GM21737 (cell line): ENCODE data around the gene SBF1.
"Not testable (repeated sequence)": the region's sequence is repeated elsewhere in the genome, so short reads cannot be mapped to it uniquely, and the experiment has no call there.

Source experiments
- ATAC-seq: cut with Tn5 transposase; IDR thresholded peaks from one replicate; pipeline ENCODE4 v1.9.1; 2021; ENCODE audit warnings: mild to moderate bottlenecking, moderate library complexity; ENCODE audit not compliant: unreplicated experiment

Gene SBF1

GRCh38 chr22:50432131-50432876 lies 42.5 kb downstream of the SBF1 start:
- no peak for ATAC-seq

GRCh38 chr22:50425179-50425916 lies 49.5 kb downstream of the SBF1 start:
- ATAC-seq, result no peak

GRCh38 chr22:50423956-50424355 lies 50.9 kb downstream of the SBF1 start:
- ATAC-seq, result no peak

GRCh38 chr22:50422961-50423815 lies 51.6 kb downstream of the SBF1 start:
- ATAC-seq, result no peak

GRCh38 chr22:50422046-50422445 lies 52.8 kb downstream of the SBF1 start:
- no peak for ATAC-seq

GRCh38 chr22:50420581-50420980 lies 54.3 kb downstream of the SBF1 start:
- no peak for ATAC-seq

GRCh38 chr22:50420015-50420414 lies 54.8 kb downstream of the SBF1 start:
- no peak for ATAC-seq

- ATAC-seq, result no peak
Measured at GRCh38 chr22:50419116-50419515, 55.7 kb downstream of the SBF1 start.

GRCh38 chr22:50418624-50419023 lies 56.2 kb downstream of the SBF1 start:
- no peak for ATAC-seq

GRCh38 chr22:50417411-50418210 lies 57.2 kb downstream of the SBF1 start:
- no peak for ATAC-seq

GRCh38 chr22:50416996-50417395 lies 57.8 kb downstream of the SBF1 start:
- no peak for ATAC-seq

- no peak for ATAC-seq
Measured at GRCh38 chr22:50415426-50415825, 59.4 kb downstream of the SBF1 start.

- no peak for ATAC-seq
Measured at GRCh38 chr22:50414476-50415248, 60.2 kb downstream of the SBF1 start.

GRCh38 chr22:50408954-50409353 lies 65.9 kb downstream of the SBF1 start:
- ATAC-seq, result not testable (repeated sequence)

GRCh38 chr22:50408311-50408710 lies 66.5 kb downstream of the SBF1 start:
- ATAC-seq, result no peak

GRCh38 chr22:50406416-50407170 lies 68.2 kb downstream of the SBF1 start:
- no peak for ATAC-seq

- no peak for ATAC-seq
Measured at GRCh38 chr22:50403701-50404101, 71.1 kb downstream of the SBF1 start.

- ATAC-seq, result no peak
Measured at GRCh38 chr22:50401907-50402306, 72.9 kb downstream of the SBF1 start.

- no peak for ATAC-seq
Measured at GRCh38 chr22:50400931-50401330, 73.9 kb downstream of the SBF1 start.
